ENCODE data around the gene JAKMIP2.

GRCh38 chr5:147648597-147648996 lies 133.9 kb downstream of the JAKMIP2 start:
- TF ChIP-seq POLR2A (IDR thresholded peaks at IDR 0.05) (no peak), CTCF (IDR thresholded peaks at IDR 0.05) (no peak)
